Measurements from ENCODE around the gene CEP85L. TPM values are rescaled to one million over a fixed set of nuclear protein-coding genes. Genes with fewer than 3 reads are reported as not detected.

The CEP85L gene
- total RNA-seq, 1 donor from 2014 or later = 3.3 TPM

- no peak overlapping the region for H3K4me3 ChIP-seq (ENCODE audit: low read depth, low read length)
- no peak for TF ChIP-seq CTCF (IDR thresholded peaks at IDR 0.05; ENCODE audit: insufficient read depth, low read length, poor library complexity, severe bottlenecking)
- no peaks in the 10 kb centered on the region for H3K27me3 ChIP-seq (ENCODE audit: control insufficient read depth, insufficient read depth, low read length)
- no peaks in the 10 kb centered on the region for H3K36me3 ChIP-seq (ENCODE audit: control insufficient read depth, insufficient read depth, low read length)
- DNase-seq (ENCODE audit: low read depth) = no peak
Observed at GRCh38 chr6:118476551-118476950, 174.8 kb downstream of the CEP85L start.

DNA sequence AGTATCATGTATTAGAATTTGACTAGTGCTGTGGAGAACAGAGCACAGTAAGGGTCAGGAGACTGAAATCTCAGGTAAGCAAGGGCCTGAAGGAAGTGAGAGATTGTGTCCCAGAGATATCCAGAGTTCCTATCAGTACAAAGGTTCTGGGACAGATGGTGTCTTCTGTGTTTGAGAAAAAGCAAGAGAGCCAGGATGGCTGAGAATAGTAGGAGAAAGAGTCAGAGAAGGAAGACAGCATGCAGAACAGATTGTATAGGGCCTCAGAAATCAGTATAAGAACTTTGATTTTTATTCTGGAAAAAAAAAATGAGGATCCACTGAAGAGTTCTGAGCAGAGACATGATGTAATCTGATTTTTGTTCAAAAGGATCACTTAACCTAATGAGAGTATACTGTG lies 178.1 kb downstream of the CEP85L start:
- no peak for TF ChIP-seq CTCF (IDR thresholded peaks at IDR 0.05; ENCODE audit: insufficient read depth, low read length, poor library complexity, severe bottlenecking)
- no peak for DNase-seq (ENCODE audit: low read depth)
- H3K4me3 ChIP-seq (ENCODE audit: low read depth, low read length) = no peak overlapping the region
- no peaks in the 10 kb centered on the region for H3K36me3 ChIP-seq (ENCODE audit: control insufficient read depth, insufficient read depth, low read length)
- no peaks in the 10 kb centered on the region for H3K27me3 ChIP-seq (ENCODE audit: control insufficient read depth, insufficient read depth, low read length)

DNA sequence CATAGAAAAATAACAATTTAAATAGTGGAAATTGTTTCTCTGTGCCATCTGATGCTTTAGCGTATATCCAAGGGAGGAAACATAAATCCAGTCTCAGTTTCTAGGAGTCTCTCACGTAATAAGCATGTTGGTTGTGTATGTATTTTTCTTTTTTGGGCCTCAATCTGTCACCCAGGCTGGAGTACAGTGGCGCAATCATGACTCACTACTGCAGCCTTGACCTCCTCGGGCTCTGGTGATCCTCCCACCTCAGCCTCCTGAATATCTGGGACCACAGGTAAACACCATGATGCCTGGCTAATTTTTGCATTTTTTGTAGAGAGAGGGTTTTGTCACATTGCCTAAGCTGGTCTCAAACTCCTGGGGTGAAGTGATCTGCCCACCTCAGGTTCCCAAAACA lies 181.9 kb downstream of the CEP85L start:
- no peak for TF ChIP-seq CTCF (IDR thresholded peaks at IDR 0.05; ENCODE audit: insufficient read depth, low read length, poor library complexity, severe bottlenecking)
- Histone ChIP-seq H3K4me3 (ENCODE audit: low read depth, low read length) (no peak overlapping the region), H3K36me3 (ENCODE audit: control insufficient read depth, insufficient read depth, low read length) (no peaks in the 10 kb centered on the region), H3K27me3 (ENCODE audit: control insufficient read depth, insufficient read depth, low read length) (no peaks in the 10 kb centered on the region)
- DNase-seq (ENCODE audit: low read depth) = no peak

DNA sequence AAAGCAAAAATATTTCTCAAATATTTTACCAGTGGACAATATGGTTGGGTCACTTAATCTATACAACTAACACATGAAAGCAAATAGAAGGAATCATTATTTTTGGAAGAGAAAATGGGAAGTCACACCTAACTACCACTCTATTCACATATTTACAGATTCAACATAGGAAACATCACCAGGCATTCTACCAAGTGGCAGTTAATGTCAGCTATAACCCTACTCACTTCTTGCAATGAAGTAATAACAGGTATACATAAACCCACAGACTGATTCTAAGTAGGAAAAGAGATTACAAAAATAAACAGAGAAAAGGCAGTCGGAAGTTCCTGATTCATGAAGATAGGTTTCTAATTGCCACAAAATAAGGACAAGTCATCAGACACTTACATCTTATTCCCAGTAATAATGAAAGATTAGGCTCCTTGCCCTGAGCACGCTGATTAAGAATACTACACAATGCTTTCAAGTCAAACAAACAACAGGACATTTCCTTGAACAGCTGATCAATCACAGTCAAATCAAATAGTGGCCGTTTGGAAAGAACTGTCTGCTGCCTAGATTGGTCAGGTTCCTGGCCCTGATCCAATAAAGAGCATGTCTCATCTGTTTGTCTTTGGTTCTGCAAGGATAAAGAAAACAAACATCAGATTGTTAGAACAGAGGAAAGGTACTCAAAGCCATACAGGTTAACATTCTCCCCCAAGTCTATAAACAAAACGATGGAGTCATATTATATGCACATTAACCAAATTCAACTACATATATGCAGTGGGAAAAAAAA lies 182.5 kb downstream of the CEP85L start:
- DNase-seq (ENCODE audit: low read depth) = no peak
- no peak overlapping the region for H3K4me3 ChIP-seq (ENCODE audit: low read depth, low read length)
- H3K36me3 ChIP-seq (ENCODE audit: control insufficient read depth, insufficient read depth, low read length) = no peaks in the 10 kb centered on the region
- no peak for TF ChIP-seq CTCF (IDR thresholded peaks at IDR 0.05; ENCODE audit: insufficient read depth, low read length, poor library complexity, severe bottlenecking)
- H3K27me3 ChIP-seq (ENCODE audit: control insufficient read depth, insufficient read depth, low read length) = no peaks in the 10 kb centered on the region

- H3K36me3 ChIP-seq (ENCODE audit: control insufficient read depth, insufficient read depth, low read length) = no peaks in the 10 kb centered on the region
- DNase-seq (ENCODE audit: low read depth) = no peak
- TF ChIP-seq CTCF (IDR thresholded peaks at IDR 0.05; ENCODE audit: insufficient read depth, low read length, poor library complexity, severe bottlenecking) = no peak
- no peak overlapping the region for H3K4me3 ChIP-seq (ENCODE audit: low read depth, low read length)
- no peaks in the 10 kb centered on the region for H3K27me3 ChIP-seq (ENCODE audit: control insufficient read depth, insufficient read depth, low read length)
Observed at GRCh38 chr6:118467181-118467580, 184.2 kb downstream of the CEP85L start.

DNA sequence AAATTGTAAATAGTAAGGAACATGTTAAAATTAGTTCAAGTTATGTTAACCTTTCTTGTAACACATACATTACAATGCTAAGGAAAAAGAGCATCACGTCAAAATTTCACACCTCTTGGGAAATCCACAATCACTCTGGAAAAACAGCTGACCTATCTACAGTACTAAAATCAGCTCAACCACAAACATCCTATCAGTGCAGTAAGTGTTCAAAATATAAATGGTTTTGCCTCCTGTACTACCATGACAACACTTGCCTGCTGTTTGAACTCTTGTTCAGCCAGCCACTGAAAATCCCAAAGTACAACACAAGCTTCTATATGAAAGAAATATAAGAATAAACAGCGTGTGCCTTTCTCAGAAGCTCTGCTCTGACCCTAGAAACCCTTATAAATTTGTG lies 186.8 kb downstream of the CEP85L start:
- Histone ChIP-seq H3K27me3 (ENCODE audit: control insufficient read depth, insufficient read depth, low read length) (no peaks in the 10 kb centered on the region), H3K36me3 (ENCODE audit: control insufficient read depth, insufficient read depth, low read length) (no peaks in the 10 kb centered on the region), H3K4me3 (ENCODE audit: low read depth, low read length) (no peak overlapping the region)
- TF ChIP-seq CTCF (IDR thresholded peaks at IDR 0.05; ENCODE audit: insufficient read depth, low read length, poor library complexity, severe bottlenecking) = no peak
- no peak for DNase-seq (ENCODE audit: low read depth)

All from kidney epithelial cell (primary cell).